ENCODE results near the gene C17orf113.

DNA sequence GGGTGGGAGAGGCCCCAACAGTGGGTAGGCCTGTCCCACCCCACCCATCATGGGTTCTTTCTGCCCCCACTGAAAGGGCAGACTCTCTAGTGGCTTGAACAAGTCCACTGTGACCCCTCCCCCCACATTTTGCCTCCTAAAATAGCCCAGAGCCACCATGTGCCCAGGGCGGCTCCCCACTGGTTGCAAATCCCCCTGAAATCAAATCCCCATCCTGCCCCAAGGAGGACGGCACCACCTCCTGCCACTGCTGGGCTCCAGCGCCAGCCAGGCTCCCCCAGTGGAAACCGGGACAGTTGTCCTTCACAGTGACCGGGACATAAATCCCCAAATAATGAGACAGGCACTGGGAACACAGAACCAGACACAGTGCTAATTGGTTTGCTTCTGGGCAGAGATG is 27.4 kb upstream of the C17orf113 start:
- TF ChIP-seq, protein P1, sequence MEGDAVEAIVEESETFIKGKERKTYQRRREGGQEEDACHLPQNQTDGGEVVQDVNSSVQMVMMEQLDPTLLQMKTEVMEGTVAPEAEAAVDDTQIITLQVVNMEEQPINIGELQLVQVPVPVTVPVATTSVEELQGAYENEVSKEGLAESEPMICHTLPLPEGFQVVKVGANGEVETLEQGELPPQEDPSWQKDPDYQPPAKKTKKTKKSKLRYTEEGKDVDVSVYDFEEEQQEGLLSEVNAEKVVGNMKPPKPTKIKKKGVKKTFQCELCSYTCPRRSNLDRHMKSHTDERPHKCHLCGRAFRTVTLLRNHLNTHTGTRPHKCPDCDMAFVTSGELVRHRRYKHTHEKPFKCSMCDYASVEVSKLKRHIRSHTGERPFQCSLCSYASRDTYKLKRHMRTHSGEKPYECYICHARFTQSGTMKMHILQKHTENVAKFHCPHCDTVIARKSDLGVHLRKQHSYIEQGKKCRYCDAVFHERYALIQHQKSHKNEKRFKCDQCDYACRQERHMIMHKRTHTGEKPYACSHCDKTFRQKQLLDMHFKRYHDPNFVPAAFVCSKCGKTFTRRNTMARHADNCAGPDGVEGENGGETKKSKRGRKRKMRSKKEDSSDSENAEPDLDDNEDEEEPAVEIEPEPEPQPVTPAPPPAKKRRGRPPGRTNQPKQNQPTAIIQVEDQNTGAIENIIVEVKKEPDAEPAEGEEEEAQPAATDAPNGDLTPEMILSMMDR (IDR thresholded peaks at IDR 0.05 in 2 of 3, conservative IDR thresholded peaks at IDR 0.05 in 1 of 3; ENCODE audit: borderline replicate concordance in 1 of 3, insufficient read depth in 1 of 3, low read depth in 2 of 3, low read length in 2 of 3): no peak
- TF ChIP-seq YY1 (IDR thresholded peaks at IDR 0.05; ENCODE audit: extremely low read depth, insufficient replicate concordance, low read depth, low read length): no peak
- TF ChIP-seq ZFX (IDR thresholded peaks at IDR 0.05): no peak
- no peak for TF ChIP-seq POLR2AphosphoS5 (IDR thresholded peaks at IDR 0.05; ENCODE audit: low read depth, low read length)

Data from HCT116 (cell line).